Measurements from ENCODE around the gene C4orf36.
A peak's percentile ranks its signal among the peaks of the same experiment; 100 is the strongest.

DNA sequence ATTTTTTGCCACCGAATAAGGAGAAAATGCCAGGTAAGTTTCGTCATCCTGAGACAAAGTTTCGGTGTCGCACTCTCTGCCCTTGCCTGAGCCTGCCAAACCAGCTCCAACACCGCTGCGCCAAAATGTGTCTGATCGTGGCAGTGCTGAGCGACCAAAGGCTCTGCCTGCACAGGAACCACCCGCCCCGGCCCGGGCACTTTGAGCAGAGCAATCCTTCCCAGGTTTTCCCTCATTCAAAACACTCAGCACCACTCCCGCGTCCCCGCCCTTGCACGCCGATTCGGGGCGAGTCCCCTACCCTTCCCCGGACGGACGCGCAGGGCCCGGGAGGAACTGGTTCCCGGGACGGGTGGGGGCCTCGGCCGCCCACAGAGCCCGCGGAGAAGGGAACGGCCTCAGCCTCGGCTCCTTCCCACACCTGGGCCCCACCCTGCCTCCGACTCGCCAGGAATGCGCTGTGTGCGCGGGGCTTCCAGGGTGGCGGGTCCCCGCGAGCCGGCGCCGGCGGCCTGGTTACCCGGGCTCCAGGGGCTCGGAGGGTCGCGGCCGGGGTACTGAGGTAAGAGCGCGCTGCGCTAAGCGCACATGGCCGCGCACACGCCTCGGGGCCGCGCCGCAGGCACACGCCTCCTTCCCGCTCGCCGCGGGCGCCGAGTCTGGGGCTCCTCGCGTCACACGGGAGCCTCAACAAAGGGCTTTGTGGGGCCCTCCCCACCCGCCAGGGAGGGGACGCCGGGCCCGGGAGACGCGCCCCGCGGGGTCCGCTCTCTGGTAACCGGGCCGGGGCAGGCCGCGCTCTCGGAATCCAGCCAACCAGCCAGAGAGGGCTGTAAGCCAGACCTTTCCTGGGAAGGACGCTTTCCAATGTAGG lies at the start of gene C4orf36:
- TF ChIP-seq, protein P1, sequence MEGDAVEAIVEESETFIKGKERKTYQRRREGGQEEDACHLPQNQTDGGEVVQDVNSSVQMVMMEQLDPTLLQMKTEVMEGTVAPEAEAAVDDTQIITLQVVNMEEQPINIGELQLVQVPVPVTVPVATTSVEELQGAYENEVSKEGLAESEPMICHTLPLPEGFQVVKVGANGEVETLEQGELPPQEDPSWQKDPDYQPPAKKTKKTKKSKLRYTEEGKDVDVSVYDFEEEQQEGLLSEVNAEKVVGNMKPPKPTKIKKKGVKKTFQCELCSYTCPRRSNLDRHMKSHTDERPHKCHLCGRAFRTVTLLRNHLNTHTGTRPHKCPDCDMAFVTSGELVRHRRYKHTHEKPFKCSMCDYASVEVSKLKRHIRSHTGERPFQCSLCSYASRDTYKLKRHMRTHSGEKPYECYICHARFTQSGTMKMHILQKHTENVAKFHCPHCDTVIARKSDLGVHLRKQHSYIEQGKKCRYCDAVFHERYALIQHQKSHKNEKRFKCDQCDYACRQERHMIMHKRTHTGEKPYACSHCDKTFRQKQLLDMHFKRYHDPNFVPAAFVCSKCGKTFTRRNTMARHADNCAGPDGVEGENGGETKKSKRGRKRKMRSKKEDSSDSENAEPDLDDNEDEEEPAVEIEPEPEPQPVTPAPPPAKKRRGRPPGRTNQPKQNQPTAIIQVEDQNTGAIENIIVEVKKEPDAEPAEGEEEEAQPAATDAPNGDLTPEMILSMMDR (IDR thresholded peaks at IDR 0.05) = no peak
- TF ChIP-seq POLR2A (IDR thresholded peaks at IDR 0.05) = peak in 1 of 2 donors; percentile 58
